Measurements from ENCODE around the gene GDF11. TPM values are rescaled to one million over a fixed set of nuclear protein-coding genes. Genes with fewer than 3 reads are reported as not detected.

Gene GDF11
- total RNA-seq, 1 experiment from 2014 or later: 9.4 TPM

- H3K4me1 ChIP-seq (replicated peaks; ENCODE audit: insufficient read depth): no peaks in the 10 kb centered on the region
- no peaks in the 10 kb centered on the region for H3K9me3 ChIP-seq (ENCODE audit: insufficient read depth, low read depth)
- no peak overlapping the region for H3K4me2 ChIP-seq
- intact Hi-C loops (cut with micrococcal nuclease; ENCODE audit: unreplicated experiment): no loop called here
- ChIA-PET CTCF (no interaction called here), POLR2A (ENCODE audit: unreplicated experiment) (no interaction called here)
- H3K9me2 ChIP-seq (ENCODE audit: insufficient read depth): no peaks in the 10 kb centered on the region
- TF ChIP-seq CTCF (conservative IDR thresholded peaks at IDR 0.05) (no peak), EZH2 (IDR thresholded peaks at IDR 0.05; ENCODE audit: low read depth) (no peak)
- BruUV-seq (replicated peaks): no TSS peak
- 0 out of 2 replicates have a peak, but pooled peaks cover under 1% of the 10 kb centered on the region for H3F3A ChIP-seq (ENCODE audit: insufficient read depth, low read depth)
- DNase-seq: no peak
- H4K20me1 ChIP-seq (ENCODE audit: insufficient read depth): peaks cover 11% of the 10 kb centered on the region
- H3K79me2 ChIP-seq (ENCODE audit: low read depth): no peaks in the 10 kb centered on the region
- H3K36me3 ChIP-seq (ENCODE audit: low read depth): peaks cover 44% of the 10 kb centered on the region
- no peaks in the 10 kb centered on the region for H3K27me3 ChIP-seq (ENCODE audit: insufficient read depth, low read depth)
- no peak overlapping the region for H2AFZ ChIP-seq
- H3K27ac ChIP-seq: no peak overlapping the region
- no peak overlapping the region for H3K4me3 ChIP-seq
These were observed 47.0 kb downstream of the GDF11 start for GRCh38 chr12:55789893-55790292.

DNA sequence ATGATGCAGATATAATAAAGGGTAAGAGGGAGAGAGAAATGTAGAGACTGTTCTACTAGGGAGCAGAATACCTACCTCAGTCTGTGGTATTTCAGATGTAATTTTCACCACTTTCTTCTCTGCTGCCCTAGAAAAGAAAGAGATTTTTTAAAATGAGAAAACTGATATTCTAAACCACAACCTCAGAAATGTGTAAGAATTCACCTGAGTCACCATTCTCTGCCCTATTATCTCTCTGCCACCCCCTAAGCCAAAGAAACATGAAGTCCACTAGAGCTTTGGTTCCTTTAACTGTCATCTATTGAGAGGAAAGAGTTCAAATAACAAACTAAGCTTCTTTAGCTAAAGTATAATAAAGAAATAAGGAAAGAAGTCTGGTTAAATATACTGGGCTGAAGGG is 53.0 kb downstream of the GDF11 start:
- H3K79me2 ChIP-seq (ENCODE audit: low read depth): no peaks in the 10 kb centered on the region
- peaks cover 6% of the 10 kb centered on the region for H4K20me1 ChIP-seq (ENCODE audit: insufficient read depth)
- H3K4me3 ChIP-seq: no peak overlapping the region
- POLR2A ChIA-PET (ENCODE audit: unreplicated experiment): no interaction called here
- no peak overlapping the region for H2AFZ ChIP-seq
- H3K36me3 ChIP-seq (ENCODE audit: low read depth): peaks cover 50% of the 10 kb centered on the region
- no peak overlapping the region for H3K27ac ChIP-seq
- peaks cover 5% of the 10 kb centered on the region; the same call in 1 of the 2 replicates for H3F3A ChIP-seq (ENCODE audit: insufficient read depth, low read depth)
- DNase-seq: no peak
- intact Hi-C loops (cut with micrococcal nuclease; ENCODE audit: unreplicated experiment): no loop called here
- BruUV-seq (replicated peaks): no TSS peak
- no peaks in the 10 kb centered on the region for H3K4me1 ChIP-seq (replicated peaks; ENCODE audit: insufficient read depth)
- H3K4me2 ChIP-seq: no peak overlapping the region
- H3K27me3 ChIP-seq (ENCODE audit: insufficient read depth, low read depth): no peaks in the 10 kb centered on the region
- H3K9me2 ChIP-seq (ENCODE audit: insufficient read depth): no peaks in the 10 kb centered on the region
- CTCF ChIA-PET: no interaction called here
- no peaks in the 10 kb centered on the region for H3K9me3 ChIP-seq (ENCODE audit: insufficient read depth, low read depth)
- TF ChIP-seq EZH2 (IDR thresholded peaks at IDR 0.05; ENCODE audit: low read depth) (no peak), CTCF (conservative IDR thresholded peaks at IDR 0.05) (no peak)

- Histone ChIP-seq H3K27me3 (ENCODE audit: insufficient read depth, low read depth) (no peaks in the 10 kb centered on the region), H3K36me3 (ENCODE audit: low read depth) (peaks cover 57% of the 10 kb centered on the region), H3K4me3 (no peak overlapping the region), H3K4me1 (replicated peaks; ENCODE audit: insufficient read depth) (no peaks in the 10 kb centered on the region), H3K4me2 (no peak overlapping the region), H3K79me2 (ENCODE audit: low read depth) (0 out of 2 replicates have a peak, but pooled peaks cover 4% of the 10 kb centered on the region), H3K9me2 (ENCODE audit: insufficient read depth) (no peaks in the 10 kb centered on the region), H2AFZ (no peak overlapping the region), H3K27ac (no peak overlapping the region), H3K9me3 (ENCODE audit: insufficient read depth, low read depth) (no peaks in the 10 kb centered on the region), H3F3A (ENCODE audit: insufficient read depth, low read depth) (peaks cover 5% of the 10 kb centered on the region), H4K20me1 (ENCODE audit: insufficient read depth) (no peaks in the 10 kb centered on the region; the same call in none of the 2 replicates)
- no peak for DNase-seq
- ChIA-PET POLR2A (ENCODE audit: unreplicated experiment) (no interaction called here), CTCF (interaction anchor here (0.5 kb wide), 1 partner anchor 15 kb away, joined by 3 read pairs; no protein-coding TSS in a partner anchor)
- no TSS peak for BruUV-seq (replicated peaks)
- intact Hi-C loops (cut with micrococcal nuclease; ENCODE audit: unreplicated experiment): no loop called here
- TF ChIP-seq CTCF (conservative IDR thresholded peaks at IDR 0.05) (peak; percentile 55), EZH2 (IDR thresholded peaks at IDR 0.05; ENCODE audit: low read depth) (no peak)
These were observed 54.1 kb downstream of the GDF11 start for GRCh38 chr12:55797068-55797467.

Data from PC-9 (cell line).